GM23338 (cell line): ENCODE data around the gene HCFC1. TPM values are rescaled to one million over a fixed set of nuclear protein-coding genes. Genes with fewer than 3 reads are reported as not detected.

ENCODE experiments used
- CREB1 ChIP-seq: fragments of 250-450 bp; sonication (Bioruptor Pico); IDR thresholded peaks from 2 replicates; pipeline ENCODE4 v1.5.0; 2020; ENCODE audit warnings: low read depth, mild to moderate bottlenecking, moderate library complexity
- CTCF ChIP-seq, 2 experiments: fragments of 200-600 bp in 1 of 2; sonication (generic) in 1 of 2; conservative IDR thresholded peaks; 2 replicates each; pipeline versions ENCODE4 v1.5.1 to v1.6.1; 2016 to 2017; ENCODE audit warnings: antibody characterized with exemption in 2 of 2, low read depth in 2 of 2, mild to moderate bottlenecking in 2 of 2, moderate library complexity in 1 of 2
- NANOG ChIP-seq: IDR thresholded peaks from 2 replicates; pipeline ENCODE4 v1.6.1; 2016; ENCODE audit warnings: antibody characterized with exemption, borderline replicate concordance
- REST ChIP-seq: IDR thresholded peaks from one replicate; pipeline ENCODE4 v1.6.1; 2018; ENCODE audit warnings: antibody characterized with exemption; ENCODE audit not compliant: unreplicated experiment
- STAT1 ChIP-seq: IDR thresholded peaks from one replicate; pipeline ENCODE4 v1.6.1; 2016; ENCODE audit warnings: antibody characterized with exemption; ENCODE audit not compliant: unreplicated experiment
- ZNF114 ChIP-seq: fragments of 250-450 bp; sonication (Bioruptor Pico); IDR thresholded peaks from 2 replicates; pipeline ENCODE4 v1.5.0; 2020; ENCODE audit warnings: mild to moderate bottlenecking, moderate library complexity
- ZNF331 ChIP-seq: fragments of 250-450 bp; sonication (Bioruptor Pico); IDR thresholded peaks from 2 replicates; pipeline ENCODE4 v1.5.0; 2020; ENCODE audit warnings: low read depth, mild to moderate bottlenecking, moderate library complexity
- microRNA counts: library from miRNA; unstranded; fragments of <30 nt; microRNA quantifications from one replicate; lab custom pipeline; 2017
- microRNA-seq: library from miRNA; unstranded; fragments of <30 nt; microRNA quantifications from one replicate; pipeline ENCODE4, GENCODE V29; 2017
- polyA plus RNA-seq: library from polyadenylated mRNA; unstranded; fragments of >200 nt; fragmentation: Nextera tagmentation; extraction: Ambion mirVana; gene quantifications from 2 replicates; pipeline ENCODE4 v1.2.1, GENCODE V29; 2016
- small RNA-seq: library from RNA; depleted of rRNA; stranded (forward); fragments of <200 nt; gene quantifications from one replicate; pipeline ENCODE3, GENCODE V24; 2014; ENCODE audit warnings: low replicate concordance
- total RNA-seq: library from RNA; depleted of rRNA; stranded (reverse); fragments of >200 nt; shearing (Covaris generic); gene quantifications from 2 replicates; pipeline ENCODE4 v1.2.3, GENCODE V29; 2014; rRNA removed

The HCFC1 gene
- total and polyA plus RNA-seq, 2 experiments from 2014 or later, result 33.0 to 188 TPM

- TF ChIP-seq REST (no peak), ZNF331 (CRISPR knock-in tag) (no peak), ZNF114 (CRISPR knock-in tag) (no peak), NANOG (no peak), CTCF (conservative IDR thresholded peaks at IDR 0.05; ENCODE audit: low read depth in 2 of 2) (no peak), STAT1 (no peak), CREB1 (CRISPR knock-in tag) (no peak)
Measured at GRCh38 chrX:153897899-153898298, 73.7 kb downstream of the HCFC1 start (continued).

MicroRNAs within 50 kb of the gene (microRNA counts, 767-probe panel; counts per million panel counts)
- not detected for microRNA hsa-miR-718 (lab: Ali Mortazavi, UCI)

Small RNAs within 50 kb of the gene (microRNA-seq; reads per million reads assigned to microRNA genes)
- gene MIR3202-1 (not detected), gene MIR3202-2 (not detected), gene MIR718 (not detected)

Small RNAs within 50 kb of the gene (small RNA-seq; reads per million reads assigned to genes)
- gene MIR3202-1, result not detected

Other genes starting within 250 kb of the HCFC1 start
- gene BCAP31, start 247.4 kb downstream of the HCFC1 start, total RNA-seq, result 85.0 and 104 TPM in 2 replicates
- 136 and 145 TPM in 2 replicates for gene BCAP31, start 247.4 kb downstream of the HCFC1 start, polyA plus RNA-seq
- gene ABCD1, start 247.0 kb downstream of the HCFC1 start, total RNA-seq, result 4.0 and 8.9 TPM in 2 replicates
- 2.4 and 2.9 TPM in 2 replicates for gene ABCD1, start 247.0 kb downstream of the HCFC1 start, polyA plus RNA-seq
- gene PLXNB3, start 207.6 kb downstream of the HCFC1 start, total RNA-seq, result 3.2 and 4.1 TPM in 2 replicates
- 0.30 and 0.70 TPM in 2 replicates for gene PLXNB3, start 207.6 kb downstream of the HCFC1 start, polyA plus RNA-seq
- 0.23 TPM in 1 of 2 replicates, not detected in the other for gene SRPK3, start 190.8 kb downstream of the HCFC1 start, total RNA-seq
- gene SRPK3, start 190.8 kb downstream of the HCFC1 start, polyA plus RNA-seq, result 0.15 and 0.19 TPM in 2 replicates
- 43.0 and 49.0 TPM in 2 replicates for gene IDH3G, start 177.4 kb downstream of the HCFC1 start, total RNA-seq
- 41.4 and 45.5 TPM in 2 replicates for gene IDH3G, start 177.4 kb downstream of the HCFC1 start, polyA plus RNA-seq
- gene SSR4, start 177.2 kb downstream of the HCFC1 start, total RNA-seq, result 107 and 168 TPM in 2 replicates
- gene SSR4, start 177.2 kb downstream of the HCFC1 start, polyA plus RNA-seq, result 352 and 404 TPM in 2 replicates
- 194 and 230 TPM in 2 replicates for gene PDZD4, start 141.3 kb downstream of the HCFC1 start, total RNA-seq
- 30.5 and 34.5 TPM in 2 replicates for gene PDZD4, start 141.3 kb downstream of the HCFC1 start, polyA plus RNA-seq
- gene L1CAM, start 85.6 kb downstream of the HCFC1 start, total RNA-seq, result 27.6 and 29.2 TPM in 2 replicates
- 7.4 and 7.8 TPM in 2 replicates for gene L1CAM, start 85.6 kb downstream of the HCFC1 start, polyA plus RNA-seq
- gene AVPR2, start 67.1 kb downstream of the HCFC1 start, total RNA-seq, result not detected in 2 replicates
- gene AVPR2, start 67.1 kb downstream of the HCFC1 start, polyA plus RNA-seq, result not detected in 2 replicates
- gene ARHGAP4, start 45.6 kb downstream of the HCFC1 start, total RNA-seq, result 57.8 and 59.5 TPM in 2 replicates
- 21.2 and 21.5 TPM in 2 replicates for gene ARHGAP4, start 45.6 kb downstream of the HCFC1 start, polyA plus RNA-seq
- gene NAA10, start 36.8 kb downstream of the HCFC1 start, total RNA-seq, result 112 and 136 TPM in 2 replicates
- 140 and 145 TPM in 2 replicates for gene NAA10, start 36.8 kb downstream of the HCFC1 start, polyA plus RNA-seq
- gene RENBP, start 27.2 kb downstream of the HCFC1 start, total RNA-seq, result 8.6 and 10.3 TPM in 2 replicates
- gene RENBP, start 27.2 kb downstream of the HCFC1 start, polyA plus RNA-seq, result 1.5 and 2.0 TPM in 2 replicates
- gene TMEM187, start 936 bp upstream of the HCFC1 start, total RNA-seq, result 4.4 and 9.7 TPM in 2 replicates
- 2.4 and 2.5 TPM in 2 replicates for gene TMEM187, start 936 bp upstream of the HCFC1 start, polyA plus RNA-seq
- gene IRAK1, start 48.1 kb upstream of the HCFC1 start, total RNA-seq, result 30.4 and 38.0 TPM in 2 replicates
- 21.6 and 23.0 TPM in 2 replicates for gene IRAK1, start 48.1 kb upstream of the HCFC1 start, polyA plus RNA-seq
- 32.7 and 34.0 TPM in 2 replicates for gene MECP2, start 125.9 kb upstream of the HCFC1 start, total RNA-seq
- gene MECP2, start 125.9 kb upstream of the HCFC1 start, polyA plus RNA-seq, result 27.4 and 27.7 TPM in 2 replicates
- not detected in 2 replicates for gene OPN1LW, start 172.4 kb upstream of the HCFC1 start, total RNA-seq
- gene OPN1LW, start 172.4 kb upstream of the HCFC1 start, polyA plus RNA-seq, result not detected in 2 replicates
- not detected in 2 replicates for gene OPN1MW, start 210.8 kb upstream of the HCFC1 start, total RNA-seq
- gene OPN1MW, start 210.8 kb upstream of the HCFC1 start, polyA plus RNA-seq, result not detected in 2 replicates
- gene OPN1MW2, start 247.9 kb upstream of the HCFC1 start, total RNA-seq, result not detected in 2 replicates
- not detected in 2 replicates for gene OPN1MW2, start 247.9 kb upstream of the HCFC1 start, polyA plus RNA-seq